A549 treated with dexamethasone at 1 μM for 4 hours (cell line): ENCODE measurements around the gene PDLIM4. TPM values are rescaled to one million over a fixed set of nuclear protein-coding genes. Genes with fewer than 3 reads are reported as not detected.

Experiments used
- total RNA-seq: library from RNA; stranded (reverse); fragments of 200-300 nt; extraction: Qiagen RNA extraction; gene quantifications from 5 replicates; pipeline ENCODE4 v1.2.3, GENCODE V29; 2022

The PDLIM4 gene
- 0.59 to 1.5 TPM (median 1.0 TPM) in 5 replicates for total RNA-seq

GRCh38 chr5:132257131-132258101, at the start of gene PDLIM4:
Gene PDLIM4, plus strand, starts transcription at chr5:132257696. Its CDS starts 39 bp downstream, at chr5:132257735.

GRCh38 chr5:132227485-132228240, 29.8 kb upstream of the PDLIM4 start, which contains the start of gene P4HA2:
Gene P4HA2, minus strand, starts transcription at chr5:132227853. Its CDS starts 9,227 bp downstream, at chr5:132218626.

GRCh38 chr5:132293992-132294727, 36.7 kb downstream of the PDLIM4 start, which contains the start of gene SLC22A4:
Gene SLC22A4, plus strand, starts transcription at chr5:132294394. Its CDS starts 223 bp downstream, at chr5:132294617.

Other genes starting within 250 kb of the PDLIM4 start
- 0.08 to 0.60 TPM (median 0.15 TPM) in 5 replicates for gene ACSL6, start 246.0 kb upstream of the PDLIM4 start, total RNA-seq
- gene IL3, start 197.0 kb upstream of the PDLIM4 start, total RNA-seq = not detected in 5 replicates
- gene CSF2, start 183.9 kb upstream of the PDLIM4 start, total RNA-seq = 0.14 to 0.21 TPM (median 0.16 TPM) in 3 of 5 replicates, not detected in the others
- 43.6 to 56.5 TPM (median 49.4 TPM) in 5 replicates for gene P4HA2, start 29.8 kb upstream of the PDLIM4 start, total RNA-seq
- gene SLC22A4, start 36.7 kb downstream of the PDLIM4 start, total RNA-seq = 4.8 to 6.3 TPM (median 5.4 TPM) in 5 replicates
- gene SLC22A5, start 112.0 kb downstream of the PDLIM4 start, total RNA-seq = 50.3 to 69.0 TPM (median 66.0 TPM) in 5 replicates
- gene IRF1, start 233.1 kb downstream of the PDLIM4 start, total RNA-seq = 22.5 to 31.8 TPM (median 29.8 TPM) in 5 replicates